K562 (cell line): ENCODE measurements around the gene TUBG2. TPM values are rescaled to one million over a fixed set of nuclear protein-coding genes. Genes with fewer than 3 reads are reported as not detected.
"Not testable (repeated sequence)": the region's sequence is repeated elsewhere in the genome, so short reads cannot be mapped to it uniquely, and the experiment has no call there.

Experiments
- ATAC-seq: fragments of 200-7000 bp; cut with Tn5 transposase; 3 replicates; pipeline ENCODE4 v1.9.1; 2020; ENCODE audit warnings: moderate library complexity
- BruUV-seq: library from RNA; stranded (reverse); fragments of 400-500 nt; replicated peaks from 2 replicates; lab custom pipeline; 2021; lab: Mats Ljungman, UMichigan
- CTCF ChIA-PET: fragments of 300-600 bp; formaldehyde crosslinking; extraction: SDS; loops from one replicate; lab custom pipeline; 2021; ENCODE audit warnings: low intra/inter-chr PET ratio; lab: Yijun Ruan, JAX
- POLR2A ChIA-PET: fragments of 300-600, 350-650 bp; sonication (Branson Sonifier 250); formaldehyde crosslinking; extraction: SDS; loops from one replicate; lab custom pipeline; 2021; ENCODE audit warnings: antibody characterized with exemption, inconsistent platforms; lab: Yijun Ruan, JAX
- DNase-seq, 4 experiments: peaks; one replicate each; pipeline versions ENCODE4 v3.0.0 to v3.0.0-alpha.2; 2011 to 2018; ENCODE audit warnings: low spot score in 3 of 4, mixed read lengths in 3 of 4; ENCODE audit errors: extremely low read depth in 1 of 4
- FAIRE-seq: peaks from 2 replicates; lab custom pipeline; 2011; peaks lifted over from hg19 to GRCh38; lab: Jason Lieb, UNC
- H2AFZ ChIP-seq: 2 replicates; pipeline ENCODE4 v1.6.0; 2011; ENCODE audit warnings: low read depth, low read length, control low read depth, inconsistent platforms
- H3K27ac ChIP-seq: fragments of 200-600 bp; 3 replicates; pipeline ENCODE4 v1.8.0; 2011; ENCODE audit warnings: low read depth, mild to moderate bottlenecking, control low read depth, inconsistent platforms, low read length, moderate library complexity, mixed read lengths; ENCODE audit errors: extremely low read depth
- H3K27me3 ChIP-seq, 2 experiments: fragments of 300-600 bp in 1 of 2; 2 replicates in 1 of 2; 3 replicates in 1 of 2; pipeline versions ENCODE4 v1.6.0 to v1.8.0; 2011; ENCODE audit warnings: inconsistent platforms in 2 of 2, low read length in 2 of 2, mild to moderate bottlenecking in 1 of 2, mixed read lengths in 1 of 2, moderate library complexity in 1 of 2; ENCODE audit not compliant: control insufficient read depth in 2 of 2, insufficient read depth in 2 of 2
- H3K36me3 ChIP-seq: fragments of 300-600 bp; 3 replicates; pipeline ENCODE4 v1.8.0; 2011; ENCODE audit warnings: mild to moderate bottlenecking, low read length, inconsistent platforms; ENCODE audit not compliant: control insufficient read depth, insufficient read depth
- H3K4me1 ChIP-seq, 2 experiments: fragments of 200-600 bp in 1 of 2; replicated peaks in 1 of 2; 2 replicates in 1 of 2; 3 replicates in 1 of 2; pipeline versions ENCODE4 v1.5.1 to v1.8.0; 2011; ENCODE audit warnings: inconsistent platforms in 2 of 2, low read length in 2 of 2, mild to moderate bottlenecking in 1 of 2, mixed read lengths in 1 of 2, moderate library complexity in 1 of 2; ENCODE audit not compliant: control insufficient read depth in 2 of 2, insufficient read depth in 2 of 2
- H3K4me2 ChIP-seq: 2 replicates; pipeline ENCODE4 v1.6.1; 2011; ENCODE audit warnings: low read length, control low read depth, inconsistent platforms, mixed read lengths; ENCODE audit not compliant: insufficient read depth
- H3K4me3 ChIP-seq: fragments of 200-600 bp; sonication (generic), shearing (Covaris generic); 2 replicates; pipeline ENCODE4 v1.5.1; 2016; ENCODE audit warnings: control low read depth, inconsistent platforms
- H3K79me2 ChIP-seq: fragments of 200-600 bp; 3 replicates; pipeline ENCODE4 v1.8.0; 2011; ENCODE audit warnings: low read length, inconsistent platforms; ENCODE audit not compliant: control insufficient read depth, insufficient read depth
- H3K9ac ChIP-seq, 2 experiments: 2 replicates each; pipeline versions ENCODE4 v1.6.0 to v1.6.1; 2011; ENCODE audit warnings: low read depth in 2 of 2, low read length in 2 of 2, control low read depth in 1 of 2, inconsistent platforms in 1 of 2, mild to moderate bottlenecking in 1 of 2, mixed read lengths in 1 of 2; ENCODE audit not compliant: insufficient read depth in 1 of 2
- H3K9me1 ChIP-seq: one replicate; pipeline ENCODE4 v1.6.0; 2011; ENCODE audit warnings: inconsistent platforms, mild to moderate bottlenecking, low read length, moderate library complexity; ENCODE audit not compliant: control insufficient read depth, insufficient read depth
- H3K9me3 ChIP-seq: replicated peaks from 2 replicates; pipeline ENCODE4 v1.5.1; 2011; ENCODE audit warnings: low read depth, low read length, inconsistent platforms; ENCODE audit not compliant: control insufficient read depth, insufficient read depth
- H4K20me1 ChIP-seq: replicated peaks from 2 replicates; pipeline ENCODE4 v1.6.1; 2011; ENCODE audit warnings: low read length, inconsistent platforms, mixed read lengths; ENCODE audit not compliant: control insufficient read depth, insufficient read depth
- ASH1L ChIP-seq: fragments of 450-650 bp; IDR thresholded peaks from 2 replicates; pipeline ENCODE4 v1.6.1; 2018; ENCODE audit warnings: borderline replicate concordance, mild to moderate bottlenecking, low read depth; ENCODE audit not compliant: partially characterized antibody
- ATF1 ChIP-seq, 2 experiments: fragments of 450-650 bp in 1 of 2; IDR thresholded peaks; 2 replicates each; pipeline ENCODE4 v1.6.1; 2016; ENCODE audit warnings: missing compliant biosample characterization in 1 of 2, missing genetic modification characterization in 1 of 2
- CBFA2T2 ChIP-seq: fragments of 450-650 bp; conservative IDR thresholded peaks from 2 replicates; pipeline ENCODE4 v1.6.1; 2017; ENCODE audit warnings: mild to moderate bottlenecking
- HDAC2 ChIP-seq: fragments of 450-650 bp; IDR thresholded peaks from 2 replicates; pipeline ENCODE4 v1.6.1; 2016; ENCODE audit warnings: mild to moderate bottlenecking
- NKRF ChIP-seq: fragments of 450-650 bp; IDR thresholded peaks from 2 replicates; pipeline ENCODE4 v1.6.1; 2016; ENCODE audit warnings: borderline replicate concordance
- RFX7 ChIP-seq: fragments of 250-450 bp; sonication (Bioruptor Pico); IDR thresholded peaks from 2 replicates; pipeline ENCODE4 v1.5.1; 2021; ENCODE audit warnings: mild to moderate bottlenecking
- TAF1 ChIP-seq: IDR thresholded peaks from 2 replicates; pipeline ENCODE4 v1.6.1; 2011; ENCODE audit warnings: mild to moderate bottlenecking, low read length, moderate library complexity; ENCODE audit not compliant: insufficient read depth, control insufficient read depth, severe bottlenecking; ENCODE audit errors: extremely low read depth
- ZNF146 ChIP-seq: IDR thresholded peaks from one replicate; pipeline ENCODE4 v1.6.1; 2018; ENCODE audit warnings: missing compliant biosample characterization; ENCODE audit not compliant: unreplicated experiment
- WGBS: fragments of 100-300 bp; shearing (Covaris generic); methylation state at CpG from one replicate; pipeline ENCODE4 v1.1.6; 2016; ENCODE audit warnings: low coverage, mixed read lengths; ENCODE audit not compliant: insufficient coverage; ENCODE audit errors: missing lambda C conversion rate; 5-methylcytosine and 5-hydroxymethylcytosine counted together
- in situ Hi-C: fragments of 300-500 bp; cut with MboI; formaldehyde crosslinking; loops from 4 replicates; pipeline ENCODE4 v1.15.0; 2018; ENCODE audit warnings: inconsistent platforms, mixed read lengths
- intact Hi-C: fragments of 100-400 bp; cut with micrococcal nuclease; formaldehyde crosslinking; loops from 2 replicates; pipeline ENCODE4 v1.14.2; 2022
- polyA plus RNA-seq, 8 experiments: library from polyadenylated mRNA; depleted of rRNA in 4 of 8; stranded (reverse) in 5 of 8; unstranded in 3 of 8; fragments of >200 nt; fragmentation: Nextera tagmentation in 2 of 8; fragmentation: Illumina TruSeq in 1 of 8; extraction: Ambion mirVana in 2 of 8; extraction: Trizol in 1 of 8; gene quantifications; 2 replicates each; pipeline versions ENCODE4 v1.2.1 to v1.2.3, GENCODE V29; 2011 to 2014; ENCODE audit warnings: inconsistent platforms in 1 of 8, missing spikeins in 1 of 8
- total RNA-seq, 7 experiments: library from RNA; depleted of rRNA in 6 of 7; stranded (reverse); fragments of >200 nt in 6 of 7; fragmentation: Illumina TruSeq in 2 of 7; extraction: Trizol in 2 of 7; gene quantifications; 2 replicates each; pipeline versions ENCODE4 v1.2.1 to v1.2.3, GENCODE V29; 2011 to 2021; ENCODE audit warnings: low replicate concordance in 1 of 7

The TUBG2 gene
- total and polyA plus RNA-seq, 9 of the 15 experiments (the other 6 are each of a cell fraction or from before 2014, with no cell fraction given) = 0.09 to 0.80 (median 0.24) TPM; not detected in 2

DNA sequence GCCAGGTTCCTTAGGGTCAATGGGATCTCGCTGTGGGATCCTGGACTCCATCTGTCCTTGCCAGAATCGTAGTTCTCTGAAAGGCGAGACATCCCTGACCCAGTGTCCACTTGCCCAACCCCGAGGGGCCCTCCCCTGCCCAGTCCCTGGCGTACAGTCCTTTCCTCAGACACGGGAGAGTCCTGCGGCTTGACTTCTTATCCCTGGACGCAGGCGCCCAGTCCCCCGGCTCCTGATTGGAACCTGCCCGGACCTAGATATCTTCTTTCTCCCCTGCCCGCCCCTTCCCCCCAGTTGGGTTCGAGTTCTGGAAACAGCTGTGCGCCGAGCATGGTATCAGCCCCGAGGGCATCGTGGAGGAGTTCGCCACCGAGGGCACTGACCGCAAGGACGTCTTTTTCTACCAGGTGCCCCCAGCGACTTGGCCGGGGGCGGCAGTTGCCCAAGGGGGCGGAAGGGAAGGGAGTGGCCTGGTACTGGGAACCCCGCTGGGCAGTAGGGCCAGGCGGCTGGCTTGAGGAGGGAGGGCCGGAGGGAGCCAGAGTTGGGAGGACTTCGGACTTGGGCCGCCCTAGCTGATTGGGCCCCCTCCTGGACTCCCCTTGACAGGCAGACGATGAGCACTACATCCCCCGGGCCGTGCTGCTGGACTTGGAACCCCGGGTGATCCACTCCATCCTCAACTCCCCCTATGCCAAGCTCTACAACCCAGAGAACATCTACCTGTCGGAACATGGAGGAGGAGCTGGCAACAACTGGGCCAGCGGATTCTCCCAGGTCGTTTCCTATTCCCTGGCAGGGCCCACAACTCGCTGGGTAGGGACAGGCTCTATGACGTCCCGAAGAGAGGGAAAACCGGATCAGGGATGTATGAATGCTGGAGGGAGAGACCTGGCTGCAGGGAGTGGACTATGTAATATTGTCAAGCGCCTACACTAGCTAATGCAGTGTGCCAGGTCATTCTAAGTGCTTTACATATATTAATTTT lies 49.0 kb upstream of the TUBG2 start (continued):
- 0 out of 2 replicates have a peak, but pooled peaks have one; percentile 26 for TF ChIP-seq HDAC2
- TF ChIP-seq TAF1 = peak; percentile 11
- peak; percentile 61 for TF ChIP-seq CBFA2T2
- 0 out of 2 replicates have a peak, but pooled peaks have one; percentile 41 for TF ChIP-seq NKRF
- not testable (repeated sequence) for TF ChIP-seq ATF1 (CRISPR knock-in tag; IDR thresholded peaks at IDR 0.05)
- 0 out of 2 replicates have a peak, but pooled peaks have one; percentile 9 for TF ChIP-seq ATF1 (tag; IDR thresholded peaks at IDR 0.05)

- no peaks in the 10 kb centered on the region for H3K9me1 ChIP-seq
- 93% methylated on average over 4 of the region's 4 CpGs for WGBS
- no peak overlapping the region for H3K9ac ChIP-seq
- no peak overlapping the region for H3K27ac ChIP-seq
- CTCF ChIA-PET = no interaction called here
- H3K4me1 ChIP-seq = peaks cover 4 to 14% of the 10 kb centered on the region in 2 experiments; a peak in 4 of 5 replicates
- peaks cover 52% of the 10 kb centered on the region for H3K36me3 ChIP-seq
- H3K9me3 ChIP-seq = no peaks in the 10 kb centered on the region
- ATAC-seq = no peak
- TSS peak; percentile 16 for BruUV-seq
- no peak overlapping the region for H2AFZ ChIP-seq
- no peak for TF ChIP-seq ZNF146 (CRISPR knock-in tag)
- no peak for TF ChIP-seq ASH1L
- TF ChIP-seq RFX7 = no peak
- TF ChIP-seq, all 486 proteins: peak for 0
- intact Hi-C loops (no loop called here), in situ Hi-C loops (no loop called here)
- Histone ChIP-seq H3K27me3 (no peaks in the 10 kb centered on the region), H3K79me2 (peaks cover 33% of the 10 kb centered on the region), H3K4me3 (no peak overlapping the region), H4K20me1 (no peaks in the 10 kb centered on the region), H3K4me2 (no peak overlapping the region)
- no peak for FAIRE-seq
- POLR2A ChIA-PET = interaction anchor here (1.0 to 1.5 kb wide), 3 partner anchors 10 to 72 kb away, joined by 3 to 4 read pairs (median 4); no protein-coding TSS in a partner anchor
- no peak for DNase-seq
Measured at GRCh38 chr17:42612013-42612412, 47.1 kb upstream of the TUBG2 start.
